T-cell (primary cell): ENCODE data around the gene MCF2L. TPM values are rescaled to one million over a fixed set of nuclear protein-coding genes. Genes with fewer than 3 reads are reported as not detected.
"Not testable (repeated sequence)": the region's sequence is repeated elsewhere in the genome, so short reads cannot be mapped to it uniquely, and the experiment has no call there.

Experiments
- ATAC-seq, 4 experiments: fragments of 200-7000 bp in 3 of 4; fragments of 150-1000 bp in 1 of 4; cut with Tn5 transposase; replicated peaks in 1 of 4; 1 replicate in 3 of 4; 2 replicates in 1 of 4; pipeline ENCODE4 v1.10.0; 2021; ENCODE audit warnings: moderate library complexity in 3 of 4, mild to moderate bottlenecking in 2 of 4, moderate number of reproducible peaks in 1 of 4
- CTCF ChIA-PET, 2 donors: fragments of 300-600 bp; sonication (Branson Sonifier 250); formaldehyde crosslinking; loops; one replicate each; lab custom pipeline; 2022; ENCODE audit warnings: antibody characterized with exemption in 2 of 2; lab: Charles Lee
- POLR2A ChIA-PET, 2 donors: fragments of 300-600 bp; sonication (Branson Sonifier 250); formaldehyde crosslinking; loops; one replicate each; lab custom pipeline; 2022; ENCODE audit warnings: antibody characterized with exemption in 2 of 2; lab: Charles Lee
- DNase-seq, 35 experiments: peaks; one replicate each; pipeline versions ENCODE4 v3.0.0 to v3.0.0-alpha.2; 2013 to 2023
- H3K27ac ChIP-seq: one replicate; pipeline ENCODE4 v1.5.1; 2013; ENCODE audit warnings: low read length
- H3K27me3 ChIP-seq, 2 experiments: replicated peaks in 1 of 2; 1 replicate in 1 of 2; 2 replicates in 1 of 2; pipeline versions ENCODE4 v1.6.1 to v1.7.0; 2013; ENCODE audit warnings: low read length in 1 of 2, mixed read lengths in 1 of 2; ENCODE audit not compliant: control insufficient read depth in 2 of 2, insufficient read depth in 2 of 2; ENCODE audit errors: extremely low read depth in 1 of 2
- H3K36me3 ChIP-seq, 2 donors: 1 replicate in 1 of 2; 2 replicates in 1 of 2; pipeline versions ENCODE4 v1.6.1 to v1.7.0; 2013; ENCODE audit warnings: low read length in 1 of 2; ENCODE audit not compliant: control insufficient read depth in 2 of 2, insufficient read depth in 1 of 2; ENCODE audit errors: extremely low read depth in 1 of 2
- H3K4me1 ChIP-seq, 2 experiments: 1 replicate in 1 of 2; 2 replicates in 1 of 2; pipeline versions ENCODE4 v1.6.1 to v1.7.0; 2013; ENCODE audit warnings: low read length in 2 of 2, mixed read lengths in 1 of 2; ENCODE audit not compliant: insufficient read depth in 2 of 2, control insufficient read depth in 1 of 2; ENCODE audit errors: extremely low read depth in 1 of 2
- H3K4me3 ChIP-seq, 2 donors: 1 replicate in 1 of 2; 2 replicates in 1 of 2; pipeline versions ENCODE4 v1.5.1 to v1.7.0; 2013; ENCODE audit warnings: mild to moderate bottlenecking in 2 of 2, low read length in 1 of 2, moderate library complexity in 1 of 2; ENCODE audit not compliant: control insufficient read depth in 1 of 2; ENCODE audit errors: extremely low read depth in 1 of 2
- H3K9me3 ChIP-seq: 2 replicates; pipeline ENCODE4 v1.7.0; 2013
- H3K27ac Mint-ChIP-seq, 2 donors: one replicate each; pipeline ENCODE4 v1.8.0; 2020 to 2021; ENCODE audit warnings: mild to moderate bottlenecking in 2 of 2, mixed read lengths in 2 of 2
- H3K27me3 Mint-ChIP-seq, 2 donors: one replicate each; pipeline ENCODE4 v1.8.0; 2021 to 2022; ENCODE audit warnings: mixed read lengths in 2 of 2
- H3K36me3 Mint-ChIP-seq: one replicate; pipeline ENCODE4 v1.8.0; 2021; ENCODE audit warnings: mixed read lengths
- H3K4me1 Mint-ChIP-seq, 3 donors: one replicate each; pipeline ENCODE4 v1.8.0; 2020 to 2022; ENCODE audit warnings: mixed read lengths in 3 of 3, mild to moderate bottlenecking in 1 of 3
- H3K4me3 Mint-ChIP-seq, 3 donors: one replicate each; pipeline ENCODE4 v1.8.0; 2020 to 2022; ENCODE audit warnings: mild to moderate bottlenecking in 3 of 3, mixed read lengths in 3 of 3, moderate library complexity in 3 of 3
- H3K9me3 Mint-ChIP-seq, 3 donors: one replicate each; pipeline ENCODE4 v1.8.0; 2020 to 2022; ENCODE audit warnings: mixed read lengths in 3 of 3
- whole genome bisulfite sequencing: methylation state at CpG from one replicate; pipeline ENCODE4 v1.1.5; 2013; ENCODE audit warnings: missing lambda C conversion rate; ENCODE audit not compliant: insufficient coverage; 5-methylcytosine and 5-hydroxymethylcytosine counted together
- total RNA-seq, 35 experiments: library from RNA in 6 of 35; stranded (reverse) in 6 of 35; fragments of 120-200 nt in 1 of 35; gene quantifications; one replicate each; pipeline versions ENCODE4 v1.2.1 to v1.2.4 and lab custom pipeline; 2013 to 2026

Gene MCF2L
- total RNA-seq, 5 donors from 2014 or later (not counting 1 experiment from before 2014, with no cell fraction given), result 18.2 to 30.0 (median 24.7) TPM

GRCh38 chr13:113057084-113057483 lies 88.1 kb downstream of the MCF2L start:
- Histone ChIP-seq H3K27me3 (no peaks in the 10 kb centered on the region), H3K9me3 (no peaks in the 10 kb centered on the region), H3K4me3 (no peak overlapping the region), H3K36me3 (no peaks in the 10 kb centered on the region), H3K4me1 (no peaks in the 10 kb centered on the region), H3K27ac (no peak overlapping the region)
- no peak for DNase-seq
- ChIA-PET CTCF (no interaction called here), POLR2A (no interaction called here)
- Mint-ChIP-seq H3K4me1 (no peaks in the 10 kb centered on the region), H3K27ac (no peak overlapping the region), H3K36me3 (peaks cover 8% of the 10 kb centered on the region), H3K27me3 (no peaks in the 10 kb centered on the region), H3K4me3 (no peak overlapping the region), H3K9me3 (no peaks in the 10 kb centered on the region)
- 100% methylated on average over 1 of the region's 1 CpG for WGBS
- ATAC-seq, result no peak

DNA sequence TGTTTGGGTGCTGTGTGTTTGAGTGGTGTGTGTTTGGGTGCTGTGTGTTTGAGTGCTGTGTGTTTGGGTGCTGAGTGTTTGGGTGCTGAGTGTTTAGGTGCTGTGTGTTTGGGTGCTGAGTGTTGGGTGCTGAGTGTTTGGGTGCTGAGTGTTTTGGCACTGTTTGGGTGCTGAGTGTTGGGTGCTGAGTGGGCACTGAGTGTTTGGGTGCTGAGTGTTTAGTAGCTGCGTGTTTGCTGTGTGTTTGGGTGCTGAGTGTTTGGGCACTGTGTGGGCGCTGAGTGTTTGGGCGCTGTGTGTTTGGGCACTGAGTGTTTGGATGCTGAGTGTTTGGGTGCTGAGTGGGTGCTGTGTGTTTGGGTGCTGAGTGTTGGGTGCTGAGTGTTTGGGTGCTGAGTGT lies 88.5 kb downstream of the MCF2L start:
- 96% methylated on average over 3 of the region's 3 CpGs for WGBS

GRCh38 chr13:113058129-113058987 lies 89.3 kb downstream of the MCF2L start:
- 89% methylated on average over 19 of the region's 21 CpGs for WGBS
- DNase-seq (no peak), ATAC-seq (no peak)
- Histone ChIP-seq H3K9me3 (no peaks in the 10 kb centered on the region), H3K4me1 (no peaks in the 10 kb centered on the region), H3K36me3 (peaks cover 0 to 2% of the 10 kb centered on the region in 2 donors), H3K27ac (no peak overlapping the region), H3K27me3 (no peaks in the 10 kb centered on the region), H3K4me3 (no peak overlapping the region)
- POLR2A ChIA-PET, result no interaction called here
- Mint-ChIP-seq H3K4me1 (no peaks in the 10 kb centered on the region), H3K36me3 (peaks cover 9% of the 10 kb centered on the region), H3K27me3 (no peaks in the 10 kb centered on the region), H3K4me3 (no peak overlapping the region), H3K27ac (no peak overlapping the region), H3K9me3 (no peaks in the 10 kb centered on the region)
- CTCF ChIA-PET, result no interaction called here

More for the DNA sequence above, 88.5 kb downstream of the MCF2L start:
- H3K9me3 ChIP-seq, H3K4me3 Mint-ChIP-seq, H3K27me3 Mint-ChIP-seq, H3K4me1 ChIP-seq, H3K27me3 ChIP-seq, H3K27ac ChIP-seq, CTCF ChIA-PET, POLR2A ChIA-PET, H3K36me3 Mint-ChIP-seq, H3K36me3 ChIP-seq, ATAC-seq, H3K9me3 Mint-ChIP-seq, DNase-seq, H3K4me1 Mint-ChIP-seq, H3K27ac Mint-ChIP-seq, H3K4me3 ChIP-seq: not testable (repeated sequence)

GRCh38 chr13:113058988-113059850 lies 90.2 kb downstream of the MCF2L start:
- ChIA-PET POLR2A (no interaction called here), CTCF (no interaction called here)
- no peak for DNase-seq
- 96% methylated on average over 14 of the region's 22 CpGs for WGBS
- H3K4me1 Mint-ChIP-seq, result no peaks in the 10 kb centered on the region
- no peaks in the 10 kb centered on the region for H3K27me3 ChIP-seq
- H3K9me3 Mint-ChIP-seq, result no peaks in the 10 kb centered on the region
- H3K4me3 ChIP-seq, result no peak overlapping the region
- peaks cover 10% of the 10 kb centered on the region for H3K36me3 Mint-ChIP-seq
- H3K36me3 ChIP-seq, result peaks cover 0 to 5% of the 10 kb centered on the region in 2 donors
- H3K27ac ChIP-seq, result no peak overlapping the region
- H3K4me3 Mint-ChIP-seq, result no peak overlapping the region
- ATAC-seq, result no peak
- H3K4me1 ChIP-seq, result no peaks in the 10 kb centered on the region
- H3K9me3 ChIP-seq, result no peaks in the 10 kb centered on the region
- H3K27ac Mint-ChIP-seq, result no peak overlapping the region
- H3K27me3 Mint-ChIP-seq, result no peaks in the 10 kb centered on the region

DNA sequence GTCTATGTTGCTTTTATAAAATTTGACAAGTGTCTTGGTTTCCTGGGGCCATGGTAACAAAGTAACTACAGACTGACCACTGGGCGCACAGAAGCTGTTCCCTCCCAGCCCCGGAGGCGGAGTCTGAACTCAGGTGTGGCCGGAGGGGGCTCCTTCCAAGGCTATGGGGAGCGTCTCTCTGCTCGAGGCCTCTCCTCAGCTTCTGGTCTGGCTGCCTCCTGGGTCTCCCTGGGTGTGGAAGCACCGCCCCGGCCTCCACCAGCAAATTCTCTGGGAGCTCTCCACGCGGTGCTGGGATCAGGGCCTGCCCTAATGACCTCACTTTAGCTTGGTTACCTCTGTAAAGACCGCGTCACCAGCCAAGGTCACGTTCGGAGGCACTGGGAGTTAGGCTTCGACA lies 90.9 kb downstream of the MCF2L start:
- H3K27me3 ChIP-seq, result no peaks in the 10 kb centered on the region
- ATAC-seq (no peak), DNase-seq (no peak)
- H3K27ac ChIP-seq, result no peak overlapping the region
- H3K4me3 ChIP-seq, result no peak overlapping the region
- H3K9me3 Mint-ChIP-seq, result no peaks in the 10 kb centered on the region
- no peaks in the 10 kb centered on the region for H3K4me1 Mint-ChIP-seq
- H3K36me3 Mint-ChIP-seq, result peaks cover 14% of the 10 kb centered on the region
- no peak overlapping the region for H3K27ac Mint-ChIP-seq
- no peak overlapping the region for H3K4me3 Mint-ChIP-seq
- H3K4me1 ChIP-seq, result no peaks in the 10 kb centered on the region
- 86% methylated on average over 10 of the region's 15 CpGs for WGBS
- no peaks in the 10 kb centered on the region for H3K27me3 Mint-ChIP-seq
- no peaks in the 10 kb centered on the region for H3K9me3 ChIP-seq
- ChIA-PET CTCF (no interaction called here), POLR2A (no interaction called here)
- peaks cover 0 to 7% of the 10 kb centered on the region in 2 donors for H3K36me3 ChIP-seq

DNA sequence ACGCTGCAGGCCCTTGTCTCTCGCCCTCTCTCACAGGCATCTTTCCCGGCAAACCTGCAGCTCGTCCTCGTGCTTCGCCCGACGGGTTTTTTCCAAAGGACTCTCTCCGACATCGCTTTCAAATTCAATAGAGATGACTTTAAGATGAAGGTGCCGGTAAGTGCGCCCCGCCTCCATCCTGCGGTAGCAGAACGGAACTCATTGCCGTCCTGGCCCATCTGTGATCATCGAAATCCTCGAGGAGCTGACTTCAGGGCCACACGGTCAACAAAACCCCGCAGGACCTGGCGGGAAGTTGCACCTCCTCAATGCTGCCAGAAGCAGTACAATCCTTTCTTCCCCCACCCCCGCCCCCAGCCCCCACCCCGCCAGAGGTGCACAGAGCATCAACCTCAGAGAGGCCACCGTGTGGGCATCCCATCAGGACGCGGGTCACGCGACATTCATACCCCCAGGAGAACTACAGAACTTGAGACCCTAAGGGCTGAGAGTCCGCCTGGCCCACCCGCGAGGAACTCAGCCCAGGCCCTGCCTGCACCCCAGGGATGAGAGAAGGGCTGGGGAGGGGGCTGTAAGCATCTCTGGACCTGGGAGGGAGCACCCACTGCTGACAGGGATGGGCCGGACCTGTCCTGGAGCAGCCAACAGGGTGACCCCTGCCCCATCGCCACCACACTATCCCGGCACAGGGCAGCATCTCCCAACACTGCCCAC lies 91.7 kb downstream of the MCF2L start:
- Histone ChIP-seq H3K9me3 (no peaks in the 10 kb centered on the region), H3K4me3 (no peak overlapping the region), H3K36me3 (peaks cover 0 to 11% of the 10 kb centered on the region in 2 donors), H3K4me1 (no peaks in the 10 kb centered on the region), H3K27ac (no peak overlapping the region), H3K27me3 (no peaks in the 10 kb centered on the region)
- Mint-ChIP-seq H3K4me3 (no peak overlapping the region), H3K4me1 (no peaks in the 10 kb centered on the region), H3K36me3 (peaks cover 14% of the 10 kb centered on the region), H3K27ac (no peak overlapping the region), H3K9me3 (no peaks in the 10 kb centered on the region), H3K27me3 (no peaks in the 10 kb centered on the region)
- POLR2A ChIA-PET, result no interaction called here
- DNase-seq (no peak), ATAC-seq (no peak)
- WGBS, result 95% methylated on average over 26 of the region's 34 CpGs
- CTCF ChIA-PET, result no interaction called here
